Measurements from ENCODE around the gene SPECC1. TPM values are rescaled to one million over a fixed set of nuclear protein-coding genes. Genes with fewer than 3 reads are reported as not detected.

SPECC1 gene
- total RNA-seq, 1 donor from 2014 or later = 6.0 TPM

DNA sequence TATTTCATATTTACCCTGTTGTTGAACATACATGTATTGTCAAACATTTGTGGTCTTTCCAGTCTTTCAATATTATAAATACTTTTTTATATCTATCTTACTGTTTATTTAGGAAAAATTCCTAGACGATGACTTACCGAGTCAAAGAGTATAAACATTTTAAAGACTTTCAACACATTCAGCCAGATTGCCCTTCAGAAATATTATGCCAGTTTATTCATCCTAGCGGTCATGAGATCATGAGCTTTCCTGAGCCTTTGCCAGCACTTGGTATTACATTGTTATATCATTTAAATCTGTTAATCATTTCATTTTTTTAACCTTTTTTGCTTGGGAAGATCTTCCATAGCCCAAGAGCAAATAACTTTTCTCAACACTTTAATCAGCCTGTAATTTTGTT, 197.4 kb downstream of the SPECC1 start:
- Mint-ChIP-seq H3K27me3 (no peaks in the 10 kb centered on the region), H3K9me3 (no peaks in the 10 kb centered on the region), H3K4me1 (peaks cover 8% of the 10 kb centered on the region), H3K4me3 (no peak overlapping the region), H3K27ac (no peak overlapping the region), H3K36me3 (ENCODE audit: low read depth) (no peaks in the 10 kb centered on the region)
- intact Hi-C loops (cut with micrococcal nuclease) = no loop called here
- no peak for DNase-seq

DNA sequence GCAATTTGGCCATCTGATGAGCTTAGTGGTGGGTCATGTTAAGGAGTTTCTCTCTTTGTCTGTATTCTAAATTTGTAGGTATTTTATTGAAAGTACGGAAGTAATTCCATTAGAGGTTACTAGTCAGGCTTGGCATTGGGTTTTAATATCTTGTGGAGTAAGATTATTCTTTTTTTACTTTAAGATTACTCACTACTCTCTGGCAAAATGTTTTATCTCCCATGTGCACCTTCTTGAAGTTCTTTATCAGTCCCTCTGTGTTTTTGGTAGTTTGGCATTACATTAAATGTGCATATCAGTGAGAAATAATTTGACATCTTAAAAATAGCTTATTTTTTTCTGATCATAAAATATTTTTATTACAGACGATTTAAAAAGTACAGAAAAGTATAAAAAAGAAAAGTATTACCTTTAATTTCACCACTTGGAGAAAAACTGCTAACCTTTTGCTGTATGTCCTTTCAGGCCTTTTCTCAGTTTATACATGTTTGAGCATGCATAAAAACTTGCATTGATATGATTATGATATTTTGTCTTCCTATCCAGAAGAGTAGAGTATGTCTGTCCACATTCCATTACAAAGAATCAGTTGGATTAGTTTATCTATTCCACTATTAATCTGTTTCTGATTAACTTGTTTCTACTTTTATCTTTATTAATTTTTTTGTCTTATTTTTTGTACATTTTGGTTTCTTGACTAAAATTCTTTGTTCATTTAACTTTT, 198.3 kb downstream of the SPECC1 start:
- Mint-ChIP-seq H3K27ac (no peak overlapping the region), H3K27me3 (no peaks in the 10 kb centered on the region), H3K4me1 (peaks cover 8% of the 10 kb centered on the region), H3K36me3 (ENCODE audit: low read depth) (no peaks in the 10 kb centered on the region), H3K9me3 (no peaks in the 10 kb centered on the region), H3K4me3 (no peak overlapping the region)
- intact Hi-C loops (cut with micrococcal nuclease) = no loop called here
- DNase-seq = no peak

DNA sequence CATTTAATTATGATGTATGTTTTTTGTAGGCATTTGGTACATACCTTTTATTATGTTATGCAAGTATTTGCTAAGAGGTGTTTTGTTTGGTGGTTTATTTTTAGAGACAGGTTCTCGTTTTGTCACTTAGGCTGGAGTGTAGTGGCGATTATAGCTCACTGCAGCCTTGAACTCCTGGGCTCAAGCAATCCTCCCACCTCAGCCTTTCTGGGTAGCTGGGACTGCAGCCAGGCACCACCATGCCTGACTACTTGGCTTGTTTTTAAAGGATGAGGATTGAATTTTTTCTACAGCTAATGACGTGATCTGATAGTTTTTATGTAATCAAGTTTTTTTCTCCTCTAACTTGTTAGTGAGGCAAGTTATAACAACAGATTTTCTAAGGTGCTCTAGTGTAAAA, 199.6 kb downstream of the SPECC1 start:
- Mint-ChIP-seq H3K36me3 (ENCODE audit: low read depth) (no peaks in the 10 kb centered on the region), H3K9me3 (no peaks in the 10 kb centered on the region), H3K4me1 (peaks cover 8% of the 10 kb centered on the region), H3K4me3 (no peak overlapping the region), H3K27ac (no peak overlapping the region), H3K27me3 (no peaks in the 10 kb centered on the region)
- intact Hi-C loops (cut with micrococcal nuclease) = no loop called here
- DNase-seq = no peak

DNA sequence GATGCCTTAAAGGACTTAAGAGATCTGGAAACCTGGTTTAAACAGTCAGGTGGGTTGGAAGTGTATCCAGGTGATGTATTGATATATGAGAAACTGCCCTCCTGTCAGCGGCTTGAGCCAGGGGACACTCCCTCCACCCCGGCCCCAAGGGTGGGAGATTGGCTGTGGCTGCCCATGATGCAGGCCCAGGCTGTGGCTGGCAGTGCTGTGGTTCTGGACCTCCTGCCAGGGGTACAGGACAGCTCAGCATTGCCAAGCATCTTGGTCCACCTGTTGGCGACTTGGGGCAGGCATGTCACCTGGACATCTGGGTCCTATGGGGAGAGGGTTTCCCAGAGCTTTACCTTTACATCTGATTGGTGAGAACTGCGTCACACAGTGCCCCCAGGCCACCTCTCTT, 201.0 kb downstream of the SPECC1 start:
- DNase-seq = no peak
- intact Hi-C loops (cut with micrococcal nuclease) = no loop called here
- H3K27ac Mint-ChIP-seq = no peak overlapping the region
- no peaks in the 10 kb centered on the region for H3K36me3 Mint-ChIP-seq (ENCODE audit: low read depth)
- H3K9me3 Mint-ChIP-seq = no peaks in the 10 kb centered on the region
- H3K27me3 Mint-ChIP-seq = no peaks in the 10 kb centered on the region
- H3K4me3 Mint-ChIP-seq = no peak overlapping the region
- peaks cover 6% of the 10 kb centered on the region for H3K4me1 Mint-ChIP-seq

DNA sequence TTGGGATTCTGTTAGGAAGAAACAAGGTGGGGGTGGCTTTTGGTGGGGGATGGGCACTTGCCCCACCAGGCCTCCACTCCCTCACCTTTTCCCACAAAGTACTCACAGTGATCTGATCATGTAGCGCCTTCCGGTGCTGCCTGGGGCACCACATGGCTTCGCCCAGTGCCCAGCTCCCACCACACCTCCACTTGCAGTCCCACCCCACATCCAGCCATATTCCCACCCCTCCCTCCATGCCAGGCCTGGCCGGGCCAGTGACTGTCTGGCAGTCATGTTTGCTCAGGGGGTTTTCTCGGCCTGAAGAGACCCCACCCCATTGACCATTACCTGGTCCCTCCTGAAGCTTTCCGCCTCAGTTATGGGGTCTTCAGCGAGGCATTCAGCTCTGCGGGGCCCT, 201.5 kb downstream of the SPECC1 start:
- intact Hi-C loops (cut with micrococcal nuclease) = no loop called here
- H3K4me1 Mint-ChIP-seq = peaks cover 6% of the 10 kb centered on the region
- H3K27me3 Mint-ChIP-seq = no peaks in the 10 kb centered on the region
- no peak overlapping the region for H3K4me3 Mint-ChIP-seq
- no peak for DNase-seq
- H3K9me3 Mint-ChIP-seq = no peaks in the 10 kb centered on the region
- no peak overlapping the region for H3K27ac Mint-ChIP-seq
- no peaks in the 10 kb centered on the region for H3K36me3 Mint-ChIP-seq (ENCODE audit: low read depth)

DNA sequence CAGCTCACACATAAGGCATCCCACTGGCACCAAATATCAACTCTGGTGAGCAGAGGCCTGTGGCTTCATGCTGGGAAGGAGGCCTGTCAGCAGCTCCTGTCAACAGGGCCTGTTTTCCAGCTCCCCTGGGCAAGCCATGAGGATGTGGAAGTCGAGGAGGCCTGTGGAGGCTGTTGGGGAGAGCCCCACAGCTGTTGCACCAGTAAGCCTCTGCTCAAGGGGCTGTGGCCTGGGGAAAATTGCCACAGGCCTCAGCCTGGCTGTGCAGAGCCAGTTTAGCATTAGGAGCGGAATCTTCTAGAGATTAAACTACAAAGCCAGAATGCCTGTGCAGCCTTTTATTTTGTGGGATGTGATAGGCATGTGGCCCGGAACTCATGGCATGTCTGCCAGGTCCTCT, 202.1 kb downstream of the SPECC1 start:
- Mint-ChIP-seq H3K4me1 (peaks cover 3% of the 10 kb centered on the region), H3K27me3 (no peaks in the 10 kb centered on the region), H3K27ac (no peak overlapping the region), H3K36me3 (ENCODE audit: low read depth) (no peaks in the 10 kb centered on the region), H3K4me3 (no peak overlapping the region), H3K9me3 (no peaks in the 10 kb centered on the region)
- no peak for DNase-seq
- intact Hi-C loops (cut with micrococcal nuclease) = no loop called here

DNA sequence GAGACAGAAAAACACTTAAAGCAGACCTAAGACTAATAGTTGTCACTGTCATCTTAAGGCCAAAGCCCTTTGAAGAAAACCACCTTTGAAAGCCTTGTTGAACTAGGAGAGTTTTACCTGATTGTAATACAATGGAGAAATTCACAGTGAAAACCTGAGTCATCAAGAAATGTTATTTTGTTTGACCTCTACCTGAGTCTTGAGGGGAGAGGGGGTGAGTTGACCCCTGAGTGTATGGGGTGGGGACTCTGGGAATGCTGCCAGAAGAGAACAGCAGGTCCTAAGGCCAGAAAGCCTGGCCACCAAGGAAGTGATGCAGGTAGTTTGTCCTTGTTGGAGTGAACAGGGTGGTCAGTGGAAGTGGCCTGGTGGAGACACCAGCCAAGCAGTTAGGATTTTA, 204.3 kb downstream of the SPECC1 start:
- Mint-ChIP-seq H3K27ac (no peak overlapping the region), H3K36me3 (ENCODE audit: low read depth) (no peaks in the 10 kb centered on the region), H3K4me3 (no peak overlapping the region), H3K27me3 (no peaks in the 10 kb centered on the region), H3K9me3 (no peaks in the 10 kb centered on the region), H3K4me1 (no peaks in the 10 kb centered on the region)
- DNase-seq = no peak
- intact Hi-C loops (cut with micrococcal nuclease) = no loop called here

DNA sequence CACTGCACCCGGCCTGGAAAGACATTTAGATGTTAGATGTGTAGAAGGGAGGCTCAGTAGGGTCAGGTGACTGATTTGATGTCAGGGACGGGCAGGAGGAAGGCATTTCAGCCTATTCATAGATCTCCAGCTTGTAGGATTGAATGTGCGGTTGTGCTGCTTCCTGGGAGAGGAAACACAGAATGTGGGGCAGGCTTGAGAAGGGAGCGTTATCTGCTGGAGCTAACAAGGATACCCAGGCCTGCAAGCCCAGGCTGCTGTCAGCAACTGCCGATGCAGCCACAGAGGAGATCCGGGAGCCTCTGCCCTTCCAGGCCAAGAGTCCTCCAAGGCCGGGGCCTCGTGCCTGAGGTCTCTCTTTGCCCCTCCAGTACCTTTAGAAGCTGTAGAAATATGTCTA, 205.6 kb downstream of the SPECC1 start:
- Mint-ChIP-seq H3K36me3 (ENCODE audit: low read depth) (no peaks in the 10 kb centered on the region), H3K27ac (no peak overlapping the region), H3K27me3 (peaks cover 4% of the 10 kb centered on the region), H3K4me3 (no peak overlapping the region), H3K4me1 (no peaks in the 10 kb centered on the region), H3K9me3 (no peaks in the 10 kb centered on the region)
- no peak for DNase-seq
- intact Hi-C loops (cut with micrococcal nuclease) = no loop called here

- intact Hi-C loops (cut with micrococcal nuclease) = no loop called here
- Mint-ChIP-seq H3K36me3 (ENCODE audit: low read depth) (no peaks in the 10 kb centered on the region), H3K27me3 (peaks cover 6% of the 10 kb centered on the region), H3K4me1 (no peaks in the 10 kb centered on the region), H3K27ac (no peak overlapping the region), H3K9me3 (no peaks in the 10 kb centered on the region), H3K4me3 (no peak overlapping the region)
- DNase-seq = no peak
Observed at GRCh38 chr17:20216154-20216815, 207.1 kb downstream of the SPECC1 start.

DNA sequence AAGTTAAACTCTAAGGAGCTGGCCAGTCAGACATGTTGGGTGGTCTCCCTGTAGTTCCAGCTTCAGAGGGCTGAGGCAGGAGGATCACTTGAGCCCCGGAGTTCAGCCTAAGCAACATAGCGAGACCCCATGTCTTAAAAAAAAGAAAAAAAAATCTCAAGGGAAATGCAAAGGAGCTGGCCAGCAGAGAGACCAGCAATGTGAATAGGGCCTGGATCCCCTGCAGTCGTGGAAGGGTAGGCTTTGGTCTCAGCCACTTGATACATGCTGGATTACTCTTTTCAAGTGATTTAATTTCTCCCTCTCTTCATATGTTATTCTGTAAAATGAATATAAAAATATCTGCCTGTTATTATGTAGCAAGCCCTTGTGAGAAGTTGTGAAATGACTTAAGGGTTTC, 207.7 kb downstream of the SPECC1 start:
- H3K27ac Mint-ChIP-seq = no peak overlapping the region
- no peaks in the 10 kb centered on the region for H3K36me3 Mint-ChIP-seq (ENCODE audit: low read depth)
- intact Hi-C loops (cut with micrococcal nuclease) = no loop called here
- no peaks in the 10 kb centered on the region for H3K9me3 Mint-ChIP-seq
- H3K27me3 Mint-ChIP-seq = peaks cover 10% of the 10 kb centered on the region
- no peak for DNase-seq
- no peaks in the 10 kb centered on the region for H3K4me1 Mint-ChIP-seq
- H3K4me3 Mint-ChIP-seq = no peak overlapping the region

- peaks cover 14% of the 10 kb centered on the region for H3K27me3 Mint-ChIP-seq
- H3K36me3 Mint-ChIP-seq (ENCODE audit: low read depth) = no peaks in the 10 kb centered on the region
- H3K4me1 Mint-ChIP-seq = no peaks in the 10 kb centered on the region
- H3K27ac Mint-ChIP-seq = no peak overlapping the region
- H3K9me3 Mint-ChIP-seq = no peaks in the 10 kb centered on the region
- DNase-seq = no peak
- H3K4me3 Mint-ChIP-seq = no peak overlapping the region
- intact Hi-C loops (cut with micrococcal nuclease) = no loop called here
Observed at GRCh38 chr17:20217677-20218076, 208.5 kb downstream of the SPECC1 start.

GRCh38 chr17:20218272-20218671, 209.1 kb downstream of the SPECC1 start:
- Mint-ChIP-seq H3K4me3 (no peak overlapping the region), H3K4me1 (no peaks in the 10 kb centered on the region), H3K27ac (no peak overlapping the region), H3K27me3 (peaks cover 14% of the 10 kb centered on the region), H3K36me3 (ENCODE audit: low read depth) (no peaks in the 10 kb centered on the region), H3K9me3 (no peaks in the 10 kb centered on the region)
- DNase-seq = no peak
- intact Hi-C loops (cut with micrococcal nuclease) = no loop called here

DNA sequence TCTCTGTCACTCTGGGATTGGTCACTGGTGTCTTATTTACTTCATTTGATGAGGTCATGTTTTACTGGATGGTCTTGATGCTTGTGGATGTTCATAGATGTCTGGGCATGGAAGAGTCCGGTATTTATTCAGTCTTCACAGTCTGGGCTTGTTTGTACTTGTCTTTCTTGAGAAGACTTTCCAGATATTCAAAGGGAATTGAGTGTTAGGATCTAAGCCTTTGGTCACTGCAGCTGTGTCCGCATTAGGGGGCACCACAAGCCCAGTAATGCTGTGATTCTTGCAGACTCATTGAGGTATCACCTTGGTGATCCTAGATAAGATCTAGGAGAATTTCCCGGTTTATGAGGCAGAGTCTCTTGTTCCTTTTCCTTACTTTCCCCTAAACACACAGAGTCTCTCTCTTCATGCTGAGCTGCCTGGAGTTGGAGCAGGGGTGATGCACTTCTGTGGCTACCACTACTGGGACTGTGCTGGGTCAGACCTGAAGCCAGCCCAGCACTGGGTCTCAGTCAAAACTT, 214.7 kb downstream of the SPECC1 start:
- Mint-ChIP-seq H3K27ac (no peak overlapping the region), H3K4me3 (no peak overlapping the region), H3K27me3 (peaks cover 14% of the 10 kb centered on the region), H3K9me3 (no peaks in the 10 kb centered on the region), H3K36me3 (ENCODE audit: low read depth) (no peaks in the 10 kb centered on the region), H3K4me1 (peaks cover 17% of the 10 kb centered on the region)
- intact Hi-C loops (cut with micrococcal nuclease) = no loop called here
- DNase-seq = no peak

- intact Hi-C loops (cut with micrococcal nuclease) = no loop called here
- DNase-seq = no peak
- Mint-ChIP-seq H3K36me3 (ENCODE audit: low read depth) (no peaks in the 10 kb centered on the region), H3K27ac (no peak overlapping the region), H3K4me1 (peaks cover 17% of the 10 kb centered on the region), H3K9me3 (no peaks in the 10 kb centered on the region), H3K27me3 (peaks cover 14% of the 10 kb centered on the region), H3K4me3 (no peak overlapping the region)
Observed at GRCh38 chr17:20224379-20224778, 215.2 kb downstream of the SPECC1 start.
